AG09319 (cell line): ENCODE results near the gene CYB5A.

ENCODE experiments used
- DNase-seq: peaks from one replicate; pipeline ENCODE4 v3.0.0-alpha.2; 2010; ENCODE audit warnings: low read depth; ENCODE audit errors: extremely low read depth
- TF ChIP-seq, protein P1 (sequence below): IDR thresholded peaks from 2 replicates; pipeline ENCODE4 v1.5.1; 2011; ENCODE audit warnings: low read depth, mild to moderate bottlenecking, inconsistent platforms, low read length, moderate library complexity

Gene CYB5A

GRCh38 chr18:74264303-74265020, 27.3 kb downstream of the CYB5A start:
- no peak for DNase-seq
- TF ChIP-seq, protein P1, sequence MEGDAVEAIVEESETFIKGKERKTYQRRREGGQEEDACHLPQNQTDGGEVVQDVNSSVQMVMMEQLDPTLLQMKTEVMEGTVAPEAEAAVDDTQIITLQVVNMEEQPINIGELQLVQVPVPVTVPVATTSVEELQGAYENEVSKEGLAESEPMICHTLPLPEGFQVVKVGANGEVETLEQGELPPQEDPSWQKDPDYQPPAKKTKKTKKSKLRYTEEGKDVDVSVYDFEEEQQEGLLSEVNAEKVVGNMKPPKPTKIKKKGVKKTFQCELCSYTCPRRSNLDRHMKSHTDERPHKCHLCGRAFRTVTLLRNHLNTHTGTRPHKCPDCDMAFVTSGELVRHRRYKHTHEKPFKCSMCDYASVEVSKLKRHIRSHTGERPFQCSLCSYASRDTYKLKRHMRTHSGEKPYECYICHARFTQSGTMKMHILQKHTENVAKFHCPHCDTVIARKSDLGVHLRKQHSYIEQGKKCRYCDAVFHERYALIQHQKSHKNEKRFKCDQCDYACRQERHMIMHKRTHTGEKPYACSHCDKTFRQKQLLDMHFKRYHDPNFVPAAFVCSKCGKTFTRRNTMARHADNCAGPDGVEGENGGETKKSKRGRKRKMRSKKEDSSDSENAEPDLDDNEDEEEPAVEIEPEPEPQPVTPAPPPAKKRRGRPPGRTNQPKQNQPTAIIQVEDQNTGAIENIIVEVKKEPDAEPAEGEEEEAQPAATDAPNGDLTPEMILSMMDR: no peak

DNA sequence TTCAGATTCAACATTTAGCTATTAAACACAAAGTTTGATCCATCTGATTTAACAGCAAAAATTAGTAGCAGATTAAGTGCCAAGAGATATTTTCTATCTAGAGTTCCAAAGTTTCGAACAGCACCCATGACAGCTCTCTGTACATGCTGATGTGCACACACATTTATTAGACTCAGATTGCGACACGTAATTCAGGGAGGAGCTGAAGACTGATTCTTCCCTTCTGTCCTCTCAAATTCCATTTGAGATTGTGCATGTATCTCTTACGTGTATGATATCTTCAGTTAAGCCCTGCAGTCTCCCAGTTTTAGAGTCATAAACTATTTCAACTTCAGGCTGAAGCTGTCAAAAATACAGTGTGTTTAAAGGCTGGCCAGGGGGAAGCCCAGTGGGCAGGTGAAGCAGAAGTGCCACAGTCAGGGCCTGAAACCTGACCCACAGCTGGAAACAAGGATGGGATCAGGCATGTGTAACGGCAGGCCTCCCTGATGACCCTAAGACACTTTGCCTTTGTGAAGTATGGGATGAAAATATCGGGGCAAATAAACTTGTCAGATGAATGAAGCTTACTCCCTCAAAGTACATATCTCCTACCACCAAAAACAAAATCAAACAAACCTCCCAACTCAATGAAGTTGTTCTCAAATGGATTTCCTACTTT, 30.6 kb downstream of the CYB5A start:
- DNase-seq: no peak
- TF ChIP-seq, protein P1: no peak

GRCh38 chr18:74259347-74259746, 32.4 kb downstream of the CYB5A start:
- TF ChIP-seq, protein P1: no peak

GRCh38 chr18:74257083-74257482, 34.7 kb downstream of the CYB5A start:
- no peak for DNase-seq
- TF ChIP-seq, protein P1: no peak

More at GRCh38 chr18:74259347-74259746, 32.4 kb downstream of the CYB5A start:
- DNase-seq: no peak

- TF ChIP-seq, protein P1: no peak
- no peak for DNase-seq
Observed at GRCh38 chr18:74256190-74256589, 35.6 kb downstream of the CYB5A start.

GRCh38 chr18:74255131-74255616, 36.6 kb downstream of the CYB5A start:
- DNase-seq: peak; percentile 30
- TF ChIP-seq, protein P1: no peak

- TF ChIP-seq, protein P1: no peak
- DNase-seq: no peak
Observed at GRCh38 chr18:74252039-74252395, 39.7 kb downstream of the CYB5A start.
